B cell (primary cell): ENCODE measurements around the gene NKX1-1. TPM values are rescaled to one million over a fixed set of nuclear protein-coding genes. Genes with fewer than 3 reads are reported as not detected.
"Not testable (repeated sequence)": the region's sequence is repeated elsewhere in the genome, so short reads cannot be mapped to it uniquely, and the experiment has no call there.

Source experiments
- ATAC-seq: fragments of 200-7000 bp; cut with Tn5 transposase; one replicate; pipeline ENCODE4 v1.10.0; 2021; ENCODE audit warnings: low read depth, mild to moderate bottlenecking, moderate number of reproducible peaks, moderate library complexity
- CTCF ChIA-PET: fragments of 350-600 bp; sonication (Branson Sonifier 250); formaldehyde crosslinking; loops from one replicate; lab custom pipeline; 2021; ENCODE audit warnings: antibody characterized with exemption, inconsistent platforms; lab: Charles Lee
- POLR2A ChIA-PET: fragments of 350-600 bp; sonication (Branson Sonifier 250); formaldehyde crosslinking; loops from one replicate; lab custom pipeline; 2021; ENCODE audit warnings: antibody characterized with exemption; lab: Charles Lee
- DNase-seq: peaks from one replicate; pipeline ENCODE4 v3.0.0; 2013
- H2AFZ ChIP-seq: 2 replicates; pipeline ENCODE4 v1.6.1; 2012; ENCODE audit warnings: mild to moderate bottlenecking, low read depth, low read length; ENCODE audit not compliant: insufficient read depth, poor library complexity, severe bottlenecking
- H3K27ac ChIP-seq, 2 donors: 1 replicate in 1 of 2; 2 replicates in 1 of 2; pipeline ENCODE4 v1.5.1; 2012 to 2013; ENCODE audit warnings: low read length in 2 of 2, mild to moderate bottlenecking in 2 of 2, moderate library complexity in 1 of 2
- H3K27me3 ChIP-seq, 4 experiments: fragments of 200-600 bp in 1 of 4; sonication (generic) in 1 of 4; replicated peaks in 1 of 4; 1 replicate in 2 of 4; 2 replicates in 2 of 4; pipeline versions ENCODE4 v1.6.1 to v1.7.0; 2013 to 2016; ENCODE audit warnings: low read length in 3 of 4, mild to moderate bottlenecking in 2 of 4, mixed read lengths in 1 of 4, moderate library complexity in 1 of 4; ENCODE audit not compliant: insufficient read depth in 4 of 4, control insufficient read depth in 3 of 4; ENCODE audit errors: control extremely low read depth in 1 of 4
- H3K36me3 ChIP-seq, 2 experiments: replicated peaks in 1 of 2; 1 replicate in 1 of 2; 2 replicates in 1 of 2; pipeline versions ENCODE4 v1.6.1 to v1.7.1; 2013; ENCODE audit warnings: low read length in 1 of 2; ENCODE audit not compliant: insufficient read depth in 2 of 2, control insufficient read depth in 1 of 2; ENCODE audit errors: control extremely low read depth in 1 of 2, extremely low read depth in 1 of 2
- H3K4me1 ChIP-seq, 2 donors: fragments of 200-600 bp in 1 of 2; sonication (generic) in 1 of 2; 1 replicate in 1 of 2; 2 replicates in 1 of 2; pipeline versions ENCODE4 v1.5.1 to v1.6.1; 2013 to 2017; ENCODE audit warnings: low read length in 2 of 2; ENCODE audit not compliant: control insufficient read depth in 2 of 2, insufficient read depth in 2 of 2
- H3K4me2 ChIP-seq: replicated peaks from 2 replicates; pipeline ENCODE3; 2012; ENCODE audit warnings: mild to moderate bottlenecking, low read depth, low read length; ENCODE audit not compliant: poor library complexity, severe bottlenecking
- H3K4me3 ChIP-seq, 5 experiments: fragments of 200-600 bp in 1 of 5; sonication (generic) in 1 of 5; 1 replicate in 3 of 5; 2 replicates in 2 of 5; pipeline versions ENCODE4 v1.5.1 to v1.7.0; 2011 to 2016; ENCODE audit warnings: low read length in 4 of 5, mild to moderate bottlenecking in 4 of 5, low read depth in 2 of 5, control low read depth in 1 of 5, moderate library complexity in 1 of 5; ENCODE audit not compliant: insufficient read depth in 1 of 5; ENCODE audit errors: control extremely low read depth in 1 of 5, extremely low read depth in 1 of 5
- H3K79me2 ChIP-seq: fragments of 200-600 bp; sonication (generic); one replicate; pipeline ENCODE4 v1.6.0; 2016; ENCODE audit warnings: low read length; ENCODE audit not compliant: control insufficient read depth, insufficient read depth
- H3K9ac ChIP-seq: fragments of 200-600 bp; sonication (generic); 2 replicates; pipeline ENCODE4 v1.6.1; 2017; ENCODE audit warnings: mild to moderate bottlenecking, low read length, moderate library complexity
- H3K9me3 ChIP-seq, 3 donors: one replicate each; pipeline versions ENCODE4 v1.6.1 to v1.7.1; 2013; ENCODE audit warnings: low read length in 2 of 3; ENCODE audit not compliant: control insufficient read depth in 2 of 3, insufficient read depth in 1 of 3; ENCODE audit errors: control extremely low read depth in 1 of 3
- H4K20me1 ChIP-seq: 2 replicates; pipeline ENCODE4 v1.6.0; 2012; ENCODE audit warnings: mild to moderate bottlenecking, low read length; ENCODE audit not compliant: insufficient read depth, control insufficient read depth, poor library complexity, severe bottlenecking
- H3K27ac Mint-ChIP-seq: one replicate; pipeline ENCODE4 v1.8.0; 2021; ENCODE audit warnings: mixed read lengths
- H3K27me3 Mint-ChIP-seq: one replicate; pipeline ENCODE4 v1.8.0; 2021; ENCODE audit warnings: mixed read lengths
- H3K4me1 Mint-ChIP-seq: one replicate; pipeline ENCODE4 v1.8.0; 2021; ENCODE audit warnings: mixed read lengths
- H3K4me3 Mint-ChIP-seq: one replicate; pipeline ENCODE4 v1.8.0; 2021; ENCODE audit warnings: mixed read lengths
- H3K9me3 Mint-ChIP-seq: one replicate; pipeline ENCODE4 v1.8.0; 2022; ENCODE audit warnings: mixed read lengths; ENCODE audit not compliant: insufficient read depth
- EZH2 ChIP-seq: IDR thresholded peaks from 2 replicates; pipeline ENCODE4 v1.6.1; 2012; ENCODE audit warnings: borderline replicate concordance, low read depth, mild to moderate bottlenecking, moderate library complexity, low read length; ENCODE audit not compliant: insufficient read depth, poor library complexity, severe bottlenecking
- WGBS: methylation state at CpG from one replicate; pipeline ENCODE4 v1.1.5; 2013; ENCODE audit warnings: missing lambda C conversion rate; ENCODE audit not compliant: insufficient coverage; 5-methylcytosine and 5-hydroxymethylcytosine counted together
- intact Hi-C: fragments of 100-400 bp; cut with micrococcal nuclease; formaldehyde crosslinking; loops from one replicate; pipeline ENCODE4 v1.10.0; 2022
- polyA plus RNA-seq: library from polyadenylated mRNA; depleted of rRNA; stranded (reverse); fragments of >200 nt; gene quantifications from 2 replicates; pipeline ENCODE4 v1.2.3, GENCODE V29; 2012
- total RNA-seq, 2 donors: library from RNA; stranded (reverse); fragments of 120-200 nt in 1 of 2; gene quantifications; 1 replicate in 1 of 2; 2 replicates in 1 of 2; pipeline versions ENCODE4 v1.2.3 to v1.2.4, GENCODE V29; 2013 to 2022
- TF ChIP-seq, protein P1 (sequence below): fragments of 200-600 bp; IDR thresholded peaks from one replicate; pipeline ENCODE4 v1.8.0; 2022; ENCODE audit warnings: antibody characterized with exemption, mild to moderate bottlenecking

Gene NKX1-1
- total and polyA plus RNA-seq, 2 donors (not counting 1 experiment from before 2014, with no cell fraction given) = not detected

DNA sequence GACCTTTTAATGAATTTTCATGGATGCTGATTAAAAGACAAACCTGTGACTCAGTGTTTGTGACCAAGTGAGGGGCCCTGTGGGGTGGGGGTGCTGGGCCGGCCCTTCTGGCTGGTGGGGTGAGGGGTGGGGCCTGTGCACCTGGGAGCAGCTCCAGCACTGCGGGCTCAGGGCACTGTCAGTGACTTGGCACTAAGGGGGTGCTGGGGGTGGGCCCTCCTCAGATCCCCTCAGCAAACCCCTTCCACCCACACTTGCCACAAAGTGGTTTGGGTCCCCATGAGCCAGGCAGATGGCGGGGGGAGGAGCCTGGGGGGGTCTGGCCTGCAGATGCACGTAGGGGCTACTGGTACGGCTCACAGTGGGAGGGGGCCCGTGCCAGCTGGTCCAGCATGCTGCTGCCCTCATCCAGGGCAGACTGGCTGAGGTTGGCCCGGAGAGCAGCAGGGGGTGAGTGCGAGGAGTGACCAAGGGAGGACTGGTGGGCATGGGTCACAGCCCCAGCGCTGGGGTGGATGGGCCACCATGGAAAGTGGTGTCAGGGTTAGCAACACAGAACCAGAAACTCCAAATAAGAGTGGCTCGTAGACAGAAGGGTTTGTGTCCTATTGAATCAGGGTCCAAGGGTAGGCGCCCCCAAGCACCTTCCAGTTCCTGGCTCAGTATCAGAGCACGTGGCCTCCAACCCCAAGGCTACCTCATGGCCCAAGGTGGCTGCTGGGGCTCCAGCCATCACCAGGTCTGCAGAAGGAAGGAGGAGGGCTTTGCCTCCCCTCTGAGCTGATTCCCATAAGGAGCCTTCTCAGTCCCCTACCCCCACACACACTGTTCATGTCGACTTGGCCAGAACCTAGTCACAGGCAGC is 10.1 kb downstream of the NKX1-1 start:
- Histone ChIP-seq H3K27me3 (peaks cover 0 to 14% (median 2%) of the 10 kb centered on the region in 4 experiments), H3K4me2 (no peak overlapping the region), H2AFZ (no peak overlapping the region), H3K4me3 (no peak overlapping the region), H3K9me3 (peaks cover 4 to 58% (median 16%) of the 10 kb centered on the region in 3 donors), H3K4me1 (no peaks in the 10 kb centered on the region), H4K20me1 (no peaks in the 10 kb centered on the region), H3K36me3 (peaks cover 2 to 5% of the 10 kb centered on the region in 2 experiments), H3K79me2 (no peaks in the 10 kb centered on the region), H3K9ac (no peak overlapping the region), H3K27ac (no peak overlapping the region)
- Mint-ChIP-seq H3K4me3 (no peak overlapping the region), H3K9me3 (no peaks in the 10 kb centered on the region), H3K27me3 (peaks cover 7% of the 10 kb centered on the region), H3K4me1 (no peaks in the 10 kb centered on the region), H3K27ac (no peak overlapping the region)
- POLR2A ChIA-PET = no interaction called here
- ATAC-seq (no peak), DNase-seq (no peak)
- TF ChIP-seq, protein P1, sequence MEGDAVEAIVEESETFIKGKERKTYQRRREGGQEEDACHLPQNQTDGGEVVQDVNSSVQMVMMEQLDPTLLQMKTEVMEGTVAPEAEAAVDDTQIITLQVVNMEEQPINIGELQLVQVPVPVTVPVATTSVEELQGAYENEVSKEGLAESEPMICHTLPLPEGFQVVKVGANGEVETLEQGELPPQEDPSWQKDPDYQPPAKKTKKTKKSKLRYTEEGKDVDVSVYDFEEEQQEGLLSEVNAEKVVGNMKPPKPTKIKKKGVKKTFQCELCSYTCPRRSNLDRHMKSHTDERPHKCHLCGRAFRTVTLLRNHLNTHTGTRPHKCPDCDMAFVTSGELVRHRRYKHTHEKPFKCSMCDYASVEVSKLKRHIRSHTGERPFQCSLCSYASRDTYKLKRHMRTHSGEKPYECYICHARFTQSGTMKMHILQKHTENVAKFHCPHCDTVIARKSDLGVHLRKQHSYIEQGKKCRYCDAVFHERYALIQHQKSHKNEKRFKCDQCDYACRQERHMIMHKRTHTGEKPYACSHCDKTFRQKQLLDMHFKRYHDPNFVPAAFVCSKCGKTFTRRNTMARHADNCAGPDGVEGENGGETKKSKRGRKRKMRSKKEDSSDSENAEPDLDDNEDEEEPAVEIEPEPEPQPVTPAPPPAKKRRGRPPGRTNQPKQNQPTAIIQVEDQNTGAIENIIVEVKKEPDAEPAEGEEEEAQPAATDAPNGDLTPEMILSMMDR = no peak
- no peak for TF ChIP-seq EZH2
- CTCF ChIA-PET = no interaction called here
- intact Hi-C loops = no loop called here
- WGBS = over 99% methylated on average over 10 of the region's 13 CpGs

DNA sequence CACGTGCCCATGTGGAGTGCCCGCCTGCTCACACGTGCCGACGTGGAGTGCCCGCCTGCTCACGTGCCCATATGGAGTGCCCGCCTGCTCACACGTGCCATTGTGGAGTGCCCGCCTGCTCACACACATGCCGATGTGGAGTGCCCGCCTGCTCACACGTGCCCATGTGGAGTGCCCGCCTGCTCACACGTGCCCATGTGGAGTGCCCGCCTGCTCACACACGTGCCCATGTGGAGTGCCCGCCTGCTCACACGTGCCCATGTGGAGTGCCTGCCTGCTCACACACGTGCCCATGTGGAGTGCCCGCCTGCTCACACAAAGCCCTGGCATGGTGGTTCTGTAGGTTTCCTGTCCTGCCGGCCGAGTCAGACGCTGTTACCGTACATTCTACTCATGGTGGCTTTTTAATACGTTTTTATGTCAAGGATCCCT is 10.8 kb downstream of the NKX1-1 start:
- H3K4me1 ChIP-seq, H3K27me3 ChIP-seq, H3K27me3 Mint-ChIP-seq, H3K4me3 ChIP-seq, H3K4me1 Mint-ChIP-seq, H3K36me3 ChIP-seq, H4K20me1 ChIP-seq, H3K27ac ChIP-seq, CTCF ChIA-PET, H3K9me3 Mint-ChIP-seq, H2AFZ ChIP-seq, DNase-seq, H3K79me2 ChIP-seq, H3K4me3 Mint-ChIP-seq, H3K9ac ChIP-seq, ATAC-seq, intact Hi-C loops, POLR2A ChIA-PET, H3K4me2 ChIP-seq, H3K27ac Mint-ChIP-seq: not testable (repeated sequence)
- 97% methylated on average over 24 of the region's 26 CpGs for WGBS
- peaks cover 4 to 53% (median 20%) of the 10 kb centered on the region in 3 donors for H3K9me3 ChIP-seq

- H3K27ac ChIP-seq, H3K4me1 ChIP-seq, DNase-seq, H3K9me3 Mint-ChIP-seq, H3K79me2 ChIP-seq, CTCF ChIA-PET, H3K27me3 Mint-ChIP-seq, H3K36me3 ChIP-seq, H3K27ac Mint-ChIP-seq, H3K4me1 Mint-ChIP-seq, H2AFZ ChIP-seq, H3K27me3 ChIP-seq, intact Hi-C loops, H3K4me3 ChIP-seq, H3K4me3 Mint-ChIP-seq, H3K4me2 ChIP-seq, POLR2A ChIA-PET, H4K20me1 ChIP-seq, ATAC-seq, H3K9ac ChIP-seq: not testable (repeated sequence)
- WGBS = 95% methylated on average over 58 of the region's 63 CpGs
- peaks cover 4 to 51% (median 20%) of the 10 kb centered on the region in 3 donors for H3K9me3 ChIP-seq
Observed at GRCh38 chr4:1394554-1395388, 11.5 kb downstream of the NKX1-1 start.
